IMR-90 (cell line): ENCODE data around the gene VOPP1. TPM values are rescaled to one million over a fixed set of nuclear protein-coding genes. Genes with fewer than 3 reads are reported as not detected.

ENCODE experiments used
- ATAC-seq: fragments of 200-7000 bp; cut with Tn5 transposase; 2 replicates; pipeline ENCODE4 v1.9.1; 2020; ENCODE audit warnings: low read depth, mild to moderate bottlenecking, moderate library complexity
- BruUV-seq: library from RNA; stranded (reverse); fragments of 400-500 nt; replicated peaks from 2 replicates; lab custom pipeline; 2021; lab: Mats Ljungman, UMichigan
- CTCF ChIA-PET: fragments of 300-600 bp; formaldehyde crosslinking; extraction: SDS; loops from one replicate; lab custom pipeline; 2021; ENCODE audit warnings: antibody characterized with exemption; lab: Yijun Ruan, JAX
- POLR2A ChIA-PET: fragments of 300-600 bp; sonication (Branson Sonifier 250); formaldehyde crosslinking; loops from one replicate; lab custom pipeline; 2022; ENCODE audit warnings: antibody characterized with exemption; ENCODE audit not compliant: unreplicated experiment; lab: Charles Lee
- DNase-seq: peaks from one replicate; pipeline ENCODE4 v3.0.0; 2013
- H2AFZ ChIP-seq: replicated peaks from 2 replicates; pipeline ENCODE3; 2013; ENCODE audit warnings: low read length, mild to moderate bottlenecking; ENCODE audit not compliant: poor library complexity
- H2AK5ac ChIP-seq: 2 replicates; pipeline ENCODE4 v1.6.1; 2013; ENCODE audit warnings: low read depth, low read length, inconsistent platforms
- H2AK9ac ChIP-seq: replicated peaks from 2 replicates; pipeline ENCODE3; 2013; ENCODE audit warnings: mild to moderate bottlenecking, low read depth, low read length, moderate library complexity; ENCODE audit not compliant: poor library complexity
- H2BK120ac ChIP-seq: 2 replicates; pipeline ENCODE4 v1.6.1; 2013; ENCODE audit warnings: low read depth, low read length, inconsistent platforms
- H2BK15ac ChIP-seq: 3 replicates; pipeline ENCODE4 v1.6.1; 2013; ENCODE audit warnings: low read depth, low read length, inconsistent platforms
- H2BK20ac ChIP-seq: 2 replicates; pipeline ENCODE4 v1.6.1; 2013; ENCODE audit warnings: low read depth, mild to moderate bottlenecking, inconsistent platforms, low read length, moderate library complexity
- H2BK5ac ChIP-seq: 2 replicates; pipeline ENCODE4 v1.6.1; 2013; ENCODE audit warnings: mild to moderate bottlenecking, low read depth, low read length, inconsistent platforms; ENCODE audit not compliant: poor library complexity, severe bottlenecking
- H3K14ac ChIP-seq: replicated peaks from 2 replicates; pipeline ENCODE4 v1.6.1; 2013; ENCODE audit warnings: low read depth, low read length, inconsistent platforms
- H3K18ac ChIP-seq: 2 replicates; pipeline ENCODE4 v1.6.1; 2013; ENCODE audit warnings: low read depth, low read length, control low read depth
- H3K23ac ChIP-seq: 2 replicates; pipeline ENCODE4 v1.6.1; 2013; ENCODE audit warnings: low read depth, low read length, inconsistent platforms
- H3K27ac ChIP-seq: 2 replicates; pipeline ENCODE4 v1.5.1; 2013; ENCODE audit warnings: mild to moderate bottlenecking, control low read depth, low read length; ENCODE audit not compliant: insufficient read depth
- H3K27me3 ChIP-seq: 2 replicates; pipeline ENCODE4 v1.6.1; 2013; ENCODE audit warnings: low read length; ENCODE audit not compliant: control insufficient read depth, insufficient read depth
- H3K36me3 ChIP-seq: 2 replicates; pipeline ENCODE4 v1.6.1; 2013; ENCODE audit warnings: low read length, mixed read lengths; ENCODE audit not compliant: control insufficient read depth, insufficient read depth
- H3K4ac ChIP-seq: 2 replicates; pipeline ENCODE4 v1.6.1; 2013; ENCODE audit warnings: low read depth, low read length, inconsistent platforms
- H3K4me1 ChIP-seq: 2 replicates; pipeline ENCODE4 v1.6.1; 2013; ENCODE audit warnings: low read length, mixed read lengths; ENCODE audit not compliant: control insufficient read depth, insufficient read depth
- H3K4me2 ChIP-seq: 2 replicates; pipeline ENCODE4 v1.6.1; 2013; ENCODE audit warnings: low read depth, mild to moderate bottlenecking, control low read depth, low read length, moderate library complexity
- H3K4me3 ChIP-seq: 2 replicates; pipeline ENCODE4 v1.5.1; 2013; ENCODE audit warnings: low read depth, mild to moderate bottlenecking, control low read depth, low read length, moderate library complexity; ENCODE audit not compliant: insufficient read depth
- H3K56ac ChIP-seq: 2 replicates; pipeline ENCODE4 v1.6.1; 2013; ENCODE audit warnings: low read length, inconsistent platforms; ENCODE audit not compliant: insufficient read depth; ENCODE audit errors: extremely low read depth
- H3K79me1 ChIP-seq, 2 experiments: 2 replicates each; pipeline ENCODE4 v1.6.1; 2013; ENCODE audit warnings: low read length in 2 of 2, inconsistent platforms in 1 of 2, low read depth in 1 of 2
- H3K9ac ChIP-seq: 2 replicates; pipeline ENCODE4 v1.6.1; 2013; ENCODE audit warnings: low read depth, low read length, control low read depth
- H3K9me1 ChIP-seq: 2 replicates; pipeline ENCODE4 v1.6.1; 2013; ENCODE audit warnings: low read length, inconsistent platforms; ENCODE audit not compliant: insufficient read depth
- H3K9me3 ChIP-seq: 2 replicates; pipeline ENCODE4 v1.6.1; 2013; ENCODE audit warnings: low read length; ENCODE audit not compliant: control insufficient read depth, insufficient read depth
- H4K20me1 ChIP-seq: 2 replicates; pipeline ENCODE4 v1.6.1; 2013; ENCODE audit warnings: low read length, inconsistent platforms; ENCODE audit not compliant: insufficient read depth
- H4K5ac ChIP-seq: 2 replicates; pipeline ENCODE4 v1.6.1; 2013; ENCODE audit warnings: mild to moderate bottlenecking, low read depth, low read length, control low read depth
- H4K8ac ChIP-seq, 2 experiments: 2 replicates each; pipeline ENCODE4 v1.6.1; 2013; ENCODE audit warnings: low read depth in 2 of 2, low read length in 2 of 2, control low read depth in 1 of 2, inconsistent platforms in 1 of 2
- H4K91ac ChIP-seq: 2 replicates; pipeline ENCODE4 v1.6.1; 2013; ENCODE audit warnings: low read depth, low read length, inconsistent platforms; ENCODE audit not compliant: insufficient read depth
- BHLHE40 ChIP-seq: fragments of 150-350 bp; IDR thresholded peaks from 2 replicates; pipeline ENCODE4 v1.6.1; 2016; ENCODE audit warnings: mild to moderate bottlenecking, low read depth, low read length
- CHD1 ChIP-seq: IDR thresholded peaks from 2 replicates; pipeline ENCODE4 v1.6.1; 2012; ENCODE audit warnings: low read depth, low read length, improper control_type of control experiment
- FOS ChIP-seq: fragments of 150-350 bp; IDR thresholded peaks from 2 replicates; pipeline ENCODE4 v1.6.1; 2016; ENCODE audit warnings: low read depth, low read length
- MAZ ChIP-seq: IDR thresholded peaks from 2 replicates; pipeline ENCODE4 v1.6.1; 2012; ENCODE audit warnings: low read depth, mild to moderate bottlenecking, low read length, improper control_type of control experiment, moderate library complexity, borderline replicate concordance
- MXI1 ChIP-seq: IDR thresholded peaks from 2 replicates; pipeline ENCODE4 v1.6.1; 2012; ENCODE audit warnings: low read depth, mild to moderate bottlenecking, low read length, moderate library complexity, borderline replicate concordance
- NFE2L2 ChIP-seq: fragments of 150-350 bp; IDR thresholded peaks from 2 replicates; pipeline ENCODE4 v1.6.1; 2016; ENCODE audit warnings: low read depth, mild to moderate bottlenecking, low read length
- POLR2A ChIP-seq: IDR thresholded peaks from 2 replicates; pipeline ENCODE4 v1.6.1; 2012; ENCODE audit warnings: mild to moderate bottlenecking, low read depth, low read length
- RAD21 ChIP-seq: IDR thresholded peaks from 2 replicates; pipeline ENCODE4 v1.6.1; 2012; ENCODE audit warnings: low read length, improper control_type of control experiment
- RCOR1 ChIP-seq: IDR thresholded peaks from 2 replicates; pipeline ENCODE4 v1.6.1; 2012; ENCODE audit warnings: mild to moderate bottlenecking, low read length, improper control_type of control experiment; ENCODE audit not compliant: insufficient replicate concordance
- SMC3 ChIP-seq: fragments of 150-350 bp; IDR thresholded peaks from 2 replicates; pipeline ENCODE4 v1.6.1; 2016; ENCODE audit warnings: low read depth, mild to moderate bottlenecking, antibody characterized with exemption, low read length, moderate library complexity
- USF2 ChIP-seq: fragments of 150-350 bp; IDR thresholded peaks from 2 replicates; pipeline ENCODE4 v1.6.1; 2017; ENCODE audit warnings: mild to moderate bottlenecking, antibody characterized with exemption, low read length, low read depth
- WGBS, 2 experiments: methylation state at CpG; one replicate each; pipeline versions ENCODE4 v1.1.5 to v1.1.7; 2013; ENCODE audit warnings: missing lambda C conversion rate in 2 of 2; ENCODE audit not compliant: insufficient read length in 1 of 2; ENCODE audit errors: extremely low coverage in 2 of 2; 5-methylcytosine and 5-hydroxymethylcytosine counted together
- dilution Hi-C: fragments of 300-500 bp; cut with HindIII; formaldehyde crosslinking; loops from one replicate; pipeline ENCODE4 v1.14.3; 2018; ENCODE audit warnings: low sequenced_read_pairs; ENCODE audit not compliant: unreplicated experiment
- in situ Hi-C: fragments of 300-500 bp; cut with MboI; formaldehyde crosslinking; loops from 3 replicates; pipeline ENCODE4 v1.14.3; 2019; ENCODE audit warnings: low sequenced_read_pairs, inconsistent platforms, mixed read lengths
- intact Hi-C: fragments of 100-400 bp; cut with micrococcal nuclease; formaldehyde crosslinking; loops from 2 replicates; pipeline ENCODE4 v1.10.0; 2022
- polyA plus RNA-seq, 3 experiments: library from polyadenylated mRNA; depleted of rRNA; stranded (reverse); fragments of >200 nt; gene quantifications; 2 replicates each; pipeline ENCODE4 v1.2.3, GENCODE V29; 2012; ENCODE audit warnings: low replicate concordance in 1 of 3
- total RNA-seq: library from RNA; depleted of rRNA; stranded (reverse); fragments of >200 nt; gene quantifications from 2 replicates; pipeline ENCODE4 v1.2.3, GENCODE V29; 2012
- TF ChIP-seq, protein P1 (sequence below): conservative IDR thresholded peaks from 2 replicates; pipeline ENCODE4 v1.5.1; 2012; ENCODE audit warnings: mild to moderate bottlenecking, low read depth, low read length, improper control_type of control experiment
- TF ChIP-seq, protein P2 (sequence below): fragments of 150-350 bp; IDR thresholded peaks from 2 replicates; pipeline ENCODE4 v1.6.1; 2016; ENCODE audit warnings: low read depth, mild to moderate bottlenecking, low read length, moderate library complexity, borderline replicate concordance

Gene VOPP1
- total and polyA plus RNA-seq, 2 of the 4 experiments (the other 2 are of a cell fraction), result 60.2 to 94.5 TPM

GRCh38 chr7:55518836-55519235 is 53.5 kb downstream of the VOPP1 start:
- 96% methylated on average over 4 of the region's 8 CpGs; no CpG with 5 or more reads in 1 of the 2 experiments for WGBS, 2 experiments
- no peak overlapping the region for H4K91ac ChIP-seq
- POLR2A ChIA-PET, result no interaction called here
- no peak overlapping the region for H2BK5ac ChIP-seq
- H4K8ac ChIP-seq, result no peak overlapping the region
- peaks cover 37 to 79% of the 10 kb centered on the region in 2 experiments for H3K79me1 ChIP-seq
- no peak for DNase-seq
- CTCF ChIA-PET, result interaction anchor here (0.6 kb wide), 1 partner anchor 249 kb away, joined by 4 read pairs; no protein-coding TSS in a partner anchor
- no TSS peak for BruUV-seq
- no peak overlapping the region for H3K27ac ChIP-seq
- no peak overlapping the region for H2BK120ac ChIP-seq
- no peak overlapping the region for H3K9ac ChIP-seq
- no peak overlapping the region for H3K4me3 ChIP-seq
- no peak overlapping the region for H3K14ac ChIP-seq
- no peak overlapping the region for H2BK15ac ChIP-seq
- H4K20me1 ChIP-seq, result peaks cover 38% of the 10 kb centered on the region
- H2BK20ac ChIP-seq, result no peak overlapping the region
- ATAC-seq, result no peak
- H3K4ac ChIP-seq, result no peak overlapping the region
- H3K36me3 ChIP-seq, result peaks cover 38% of the 10 kb centered on the region
- H3K27me3 ChIP-seq, result no peaks in the 10 kb centered on the region
- H2AK5ac ChIP-seq, result no peak overlapping the region
- no peak overlapping the region for H4K5ac ChIP-seq
- TF ChIP-seq MAZ (no peak), USF2 (no peak), RCOR1 (no peak), POLR2A (no peak), FOS (no peak), CHD1 (no peak), MXI1 (no peak), BHLHE40 (no peak), SMC3 (no peak), RAD21 (no peak), NFE2L2 (no peak)
- TF ChIP-seq, protein P1, sequence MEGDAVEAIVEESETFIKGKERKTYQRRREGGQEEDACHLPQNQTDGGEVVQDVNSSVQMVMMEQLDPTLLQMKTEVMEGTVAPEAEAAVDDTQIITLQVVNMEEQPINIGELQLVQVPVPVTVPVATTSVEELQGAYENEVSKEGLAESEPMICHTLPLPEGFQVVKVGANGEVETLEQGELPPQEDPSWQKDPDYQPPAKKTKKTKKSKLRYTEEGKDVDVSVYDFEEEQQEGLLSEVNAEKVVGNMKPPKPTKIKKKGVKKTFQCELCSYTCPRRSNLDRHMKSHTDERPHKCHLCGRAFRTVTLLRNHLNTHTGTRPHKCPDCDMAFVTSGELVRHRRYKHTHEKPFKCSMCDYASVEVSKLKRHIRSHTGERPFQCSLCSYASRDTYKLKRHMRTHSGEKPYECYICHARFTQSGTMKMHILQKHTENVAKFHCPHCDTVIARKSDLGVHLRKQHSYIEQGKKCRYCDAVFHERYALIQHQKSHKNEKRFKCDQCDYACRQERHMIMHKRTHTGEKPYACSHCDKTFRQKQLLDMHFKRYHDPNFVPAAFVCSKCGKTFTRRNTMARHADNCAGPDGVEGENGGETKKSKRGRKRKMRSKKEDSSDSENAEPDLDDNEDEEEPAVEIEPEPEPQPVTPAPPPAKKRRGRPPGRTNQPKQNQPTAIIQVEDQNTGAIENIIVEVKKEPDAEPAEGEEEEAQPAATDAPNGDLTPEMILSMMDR, result no peak
- TF ChIP-seq, protein P2, sequence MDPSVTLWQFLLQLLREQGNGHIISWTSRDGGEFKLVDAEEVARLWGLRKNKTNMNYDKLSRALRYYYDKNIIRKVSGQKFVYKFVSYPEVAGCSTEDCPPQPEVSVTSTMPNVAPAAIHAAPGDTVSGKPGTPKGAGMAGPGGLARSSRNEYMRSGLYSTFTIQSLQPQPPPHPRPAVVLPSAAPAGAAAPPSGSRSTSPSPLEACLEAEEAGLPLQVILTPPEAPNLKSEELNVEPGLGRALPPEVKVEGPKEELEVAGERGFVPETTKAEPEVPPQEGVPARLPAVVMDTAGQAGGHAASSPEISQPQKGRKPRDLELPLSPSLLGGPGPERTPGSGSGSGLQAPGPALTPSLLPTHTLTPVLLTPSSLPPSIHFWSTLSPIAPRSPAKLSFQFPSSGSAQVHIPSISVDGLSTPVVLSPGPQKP, result no peak
- H3K18ac ChIP-seq, result no peak overlapping the region
- dilution Hi-C loops (no loop called here), in situ Hi-C loops (no loop called here), intact Hi-C loops (no loop called here)
- H2AK9ac ChIP-seq, result no peak overlapping the region
- H2AFZ ChIP-seq, result no peak overlapping the region
- H3K9me1 ChIP-seq, result peaks cover 21% of the 10 kb centered on the region
- no peaks in the 10 kb centered on the region for H3K9me3 ChIP-seq
- no peak overlapping the region for H3K56ac ChIP-seq
- H3K4me1 ChIP-seq, result peaks cover 2% of the 10 kb centered on the region; the same call in 1 of the 2 replicates
- H3K23ac ChIP-seq, result no peak overlapping the region
- no peak overlapping the region for H3K4me2 ChIP-seq
